ENCODE results near the gene OR2T1. TPM values are rescaled to one million over a fixed set of nuclear protein-coding genes. Genes with fewer than 3 reads are reported as not detected.
"Not testable (repeated sequence)": the region's sequence is repeated elsewhere in the genome, so short reads cannot be mapped to it uniquely, and the experiment has no call there.

Gene OR2T1
- total RNA-seq, 1 donor from 2014 or later = not detected

- no peaks in the 10 kb centered on the region for H3K27me3 Mint-ChIP-seq
- no peak overlapping the region for H3K4me3 Mint-ChIP-seq (ENCODE audit: low read depth)
- H3K9me3 Mint-ChIP-seq (ENCODE audit: low read depth) = peaks cover 53% of the 10 kb centered on the region
- H3K27ac Mint-ChIP-seq = no peak overlapping the region
- TF ChIP-seq CTCF (IDR thresholded peaks at IDR 0.05; ENCODE audit: unreplicated experiment) = no peak
- H3K4me1 Mint-ChIP-seq (ENCODE audit: low read depth) = no peaks in the 10 kb centered on the region
- no peak for DNase-seq (ENCODE audit: low spot score, unreplicated experiment)
- peaks cover 2% of the 10 kb centered on the region for H3K36me3 Mint-ChIP-seq (ENCODE audit: insufficient read depth)
Measured at GRCh38 chr1:248421384-248421783, 18.5 kb downstream of the OR2T1 start.

- not testable (repeated sequence) for H3K4me3 Mint-ChIP-seq (ENCODE audit: low read depth); H3K36me3 Mint-ChIP-seq (ENCODE audit: insufficient read depth); H3K4me1 Mint-ChIP-seq (ENCODE audit: low read depth); H3K27ac Mint-ChIP-seq; H3K27me3 Mint-ChIP-seq; DNase-seq (ENCODE audit: low spot score, unreplicated experiment)
- peaks cover 62% of the 10 kb centered on the region for H3K9me3 Mint-ChIP-seq (ENCODE audit: low read depth)
Measured at GRCh38 chr1:248427526-248428191, 24.8 kb downstream of the OR2T1 start.

- peaks cover 58% of the 10 kb centered on the region for H3K9me3 Mint-ChIP-seq (ENCODE audit: low read depth)
- not testable (repeated sequence) for H3K4me3 Mint-ChIP-seq (ENCODE audit: low read depth); H3K27ac Mint-ChIP-seq; H3K36me3 Mint-ChIP-seq (ENCODE audit: insufficient read depth); DNase-seq (ENCODE audit: low spot score, unreplicated experiment); H3K27me3 Mint-ChIP-seq; H3K4me1 Mint-ChIP-seq (ENCODE audit: low read depth)
Measured at GRCh38 chr1:248428192-248428533, 25.3 kb downstream of the OR2T1 start.

GRCh38 chr1:248431683-248432082 lies 28.8 kb downstream of the OR2T1 start:
- H3K36me3 Mint-ChIP-seq (ENCODE audit: insufficient read depth) = not testable (repeated sequence)
- peaks cover 48% of the 10 kb centered on the region for H3K9me3 Mint-ChIP-seq (ENCODE audit: low read depth)

GRCh38 chr1:248432201-248432600 lies 29.4 kb downstream of the OR2T1 start:
- H3K27me3 Mint-ChIP-seq; H3K36me3 Mint-ChIP-seq (ENCODE audit: insufficient read depth); H3K4me1 Mint-ChIP-seq (ENCODE audit: low read depth); H3K27ac Mint-ChIP-seq; H3K4me3 Mint-ChIP-seq (ENCODE audit: low read depth); DNase-seq (ENCODE audit: low spot score, unreplicated experiment): not testable (repeated sequence)
- peaks cover 43% of the 10 kb centered on the region for H3K9me3 Mint-ChIP-seq (ENCODE audit: low read depth)

More at GRCh38 chr1:248431683-248432082, 28.8 kb downstream of the OR2T1 start:
- H3K4me3 Mint-ChIP-seq (ENCODE audit: low read depth); H3K27me3 Mint-ChIP-seq; H3K27ac Mint-ChIP-seq; DNase-seq (ENCODE audit: low spot score, unreplicated experiment); H3K4me1 Mint-ChIP-seq (ENCODE audit: low read depth): not testable (repeated sequence)

GRCh38 chr1:248433811-248434415 lies 31.1 kb downstream of the OR2T1 start:
- H3K36me3 Mint-ChIP-seq (ENCODE audit: insufficient read depth); H3K27ac Mint-ChIP-seq; DNase-seq (ENCODE audit: low spot score, unreplicated experiment); H3K4me3 Mint-ChIP-seq (ENCODE audit: low read depth); H3K27me3 Mint-ChIP-seq; H3K4me1 Mint-ChIP-seq (ENCODE audit: low read depth): not testable (repeated sequence)
- H3K9me3 Mint-ChIP-seq (ENCODE audit: low read depth) = peaks cover 37% of the 10 kb centered on the region

- H3K9me3 Mint-ChIP-seq (ENCODE audit: low read depth) = peaks cover 36% of the 10 kb centered on the region
- not testable (repeated sequence) for H3K27me3 Mint-ChIP-seq
Measured at GRCh38 chr1:248434913-248435312, 32.1 kb downstream of the OR2T1 start.

GRCh38 chr1:248436303-248436702 lies 33.5 kb downstream of the OR2T1 start:
- H3K27me3 Mint-ChIP-seq; H3K27ac Mint-ChIP-seq; H3K4me3 Mint-ChIP-seq (ENCODE audit: low read depth); H3K36me3 Mint-ChIP-seq (ENCODE audit: insufficient read depth); DNase-seq (ENCODE audit: low spot score, unreplicated experiment); H3K4me1 Mint-ChIP-seq (ENCODE audit: low read depth): not testable (repeated sequence)
- H3K9me3 Mint-ChIP-seq (ENCODE audit: low read depth) = peaks cover 28% of the 10 kb centered on the region

More at GRCh38 chr1:248434913-248435312, 32.1 kb downstream of the OR2T1 start:
- not testable (repeated sequence) for DNase-seq (ENCODE audit: low spot score, unreplicated experiment); H3K36me3 Mint-ChIP-seq (ENCODE audit: insufficient read depth); H3K27ac Mint-ChIP-seq; H3K4me1 Mint-ChIP-seq (ENCODE audit: low read depth); H3K4me3 Mint-ChIP-seq (ENCODE audit: low read depth)

- H3K27me3 Mint-ChIP-seq; H3K4me3 Mint-ChIP-seq (ENCODE audit: low read depth); H3K4me1 Mint-ChIP-seq (ENCODE audit: low read depth); DNase-seq (ENCODE audit: low spot score, unreplicated experiment); H3K36me3 Mint-ChIP-seq (ENCODE audit: insufficient read depth); H3K27ac Mint-ChIP-seq: not testable (repeated sequence)
- H3K9me3 Mint-ChIP-seq (ENCODE audit: low read depth) = peaks cover 14% of the 10 kb centered on the region
Measured at GRCh38 chr1:248438668-248439067, 35.8 kb downstream of the OR2T1 start.

GRCh38 chr1:248439283-248439682 lies 36.4 kb downstream of the OR2T1 start:
- H3K36me3 Mint-ChIP-seq (ENCODE audit: insufficient read depth); DNase-seq (ENCODE audit: low spot score, unreplicated experiment); H3K4me3 Mint-ChIP-seq (ENCODE audit: low read depth); H3K27ac Mint-ChIP-seq; H3K27me3 Mint-ChIP-seq; H3K4me1 Mint-ChIP-seq (ENCODE audit: low read depth): not testable (repeated sequence)
- H3K9me3 Mint-ChIP-seq (ENCODE audit: low read depth) = peaks cover 16% of the 10 kb centered on the region

- not testable (repeated sequence) for H3K27ac Mint-ChIP-seq; H3K36me3 Mint-ChIP-seq (ENCODE audit: insufficient read depth); H3K27me3 Mint-ChIP-seq; DNase-seq (ENCODE audit: low spot score, unreplicated experiment); H3K4me3 Mint-ChIP-seq (ENCODE audit: low read depth); H3K4me1 Mint-ChIP-seq (ENCODE audit: low read depth)
- peaks cover 31% of the 10 kb centered on the region for H3K9me3 Mint-ChIP-seq (ENCODE audit: low read depth)
Measured at GRCh38 chr1:248442500-248443277, 39.8 kb downstream of the OR2T1 start.

- not testable (repeated sequence) for H3K27ac Mint-ChIP-seq; H3K36me3 Mint-ChIP-seq (ENCODE audit: insufficient read depth); H3K4me1 Mint-ChIP-seq (ENCODE audit: low read depth); H3K4me3 Mint-ChIP-seq (ENCODE audit: low read depth); DNase-seq (ENCODE audit: low spot score, unreplicated experiment); H3K27me3 Mint-ChIP-seq
- H3K9me3 Mint-ChIP-seq (ENCODE audit: low read depth) = peaks cover 27% of the 10 kb centered on the region
Measured at GRCh38 chr1:248444603-248445002, 41.8 kb downstream of the OR2T1 start.
